ENCODE measurements around the gene ID4.

The ID4 gene

GRCh38 chr6:19836799-19837510 lies at the start of gene ID4:
Gene ID4, plus strand, starts transcription at chr6:19837370. Its CDS starts 385 bp downstream, at chr6:19837755.
- no peaks in the 10 kb centered on the region for H3K36me3 ChIP-seq (ENCODE audit: control insufficient read depth, insufficient read depth, low read length)
- H3K27me3 ChIP-seq (replicated peaks; ENCODE audit: control insufficient read depth, insufficient read depth, low read length): no peaks in the 10 kb centered on the region
- DNase-seq (ENCODE audit: extremely low read depth, insufficient read length): no peak
- TF ChIP-seq CTCF (IDR thresholded peaks at IDR 0.05; ENCODE audit: insufficient read depth, low read length, poor library complexity, severe bottlenecking): no peak
- no peak within 1 kb of the TSS for H3K4me3 ChIP-seq (replicated peaks; ENCODE audit: low read depth, low read length)

GRCh38 chr6:19788686-19789085 lies 48.5 kb upstream of the ID4 start:
- no peaks in the 10 kb centered on the region for H3K27me3 ChIP-seq (replicated peaks; ENCODE audit: control insufficient read depth, insufficient read depth, low read length)
- no peaks in the 10 kb centered on the region for H3K36me3 ChIP-seq (ENCODE audit: control insufficient read depth, insufficient read depth, low read length)
- TF ChIP-seq CTCF (IDR thresholded peaks at IDR 0.05; ENCODE audit: insufficient read depth, low read length, poor library complexity, severe bottlenecking): no peak
- no peak overlapping the region for H3K4me3 ChIP-seq (replicated peaks; ENCODE audit: low read depth, low read length)
- DNase-seq (ENCODE audit: extremely low read depth, insufficient read length): no peak

GRCh38 chr6:19789100-19789803 lies 47.9 kb upstream of the ID4 start:
- TF ChIP-seq CTCF (IDR thresholded peaks at IDR 0.05; ENCODE audit: insufficient read depth, low read length, poor library complexity, severe bottlenecking): no peak
- no peaks in the 10 kb centered on the region for H3K36me3 ChIP-seq (ENCODE audit: control insufficient read depth, insufficient read depth, low read length)
- no peak for DNase-seq (ENCODE audit: extremely low read depth, insufficient read length)
- no peak overlapping the region for H3K4me3 ChIP-seq (replicated peaks; ENCODE audit: low read depth, low read length)
- no peaks in the 10 kb centered on the region for H3K27me3 ChIP-seq (replicated peaks; ENCODE audit: control insufficient read depth, insufficient read depth, low read length)

- Histone ChIP-seq H3K36me3 (ENCODE audit: control insufficient read depth, insufficient read depth, low read length) (no peaks in the 10 kb centered on the region), H3K27me3 (replicated peaks; ENCODE audit: control insufficient read depth, insufficient read depth, low read length) (no peaks in the 10 kb centered on the region), H3K4me3 (replicated peaks; ENCODE audit: low read depth, low read length) (no peak overlapping the region)
- TF ChIP-seq CTCF (IDR thresholded peaks at IDR 0.05; ENCODE audit: insufficient read depth, low read length, poor library complexity, severe bottlenecking): no peak
- no peak for DNase-seq (ENCODE audit: extremely low read depth, insufficient read length)
Measured at GRCh38 chr6:19791267-19791666, 45.9 kb upstream of the ID4 start.

GRCh38 chr6:19795211-19795610 lies 42.0 kb upstream of the ID4 start:
- no peak overlapping the region for H3K4me3 ChIP-seq (replicated peaks; ENCODE audit: low read depth, low read length)
- no peaks in the 10 kb centered on the region for H3K27me3 ChIP-seq (replicated peaks; ENCODE audit: control insufficient read depth, insufficient read depth, low read length)
- H3K36me3 ChIP-seq (ENCODE audit: control insufficient read depth, insufficient read depth, low read length): no peaks in the 10 kb centered on the region
- no peak for DNase-seq (ENCODE audit: extremely low read depth, insufficient read length)
- no peak for TF ChIP-seq CTCF (IDR thresholded peaks at IDR 0.05; ENCODE audit: insufficient read depth, low read length, poor library complexity, severe bottlenecking)
